CD4-positive, alpha-beta T cell (primary cell): ENCODE results near the gene FAAP20. TPM values are rescaled to one million over a fixed set of nuclear protein-coding genes. Genes with fewer than 3 reads are reported as not detected.

Experiments
- ATAC-seq: fragments of 200-7000 bp; cut with Tn5 transposase; one replicate; pipeline ENCODE4 v1.10.0; 2022; ENCODE audit warnings: mild to moderate bottlenecking; ENCODE audit not compliant: poor library complexity
- CTCF ChIA-PET: fragments of 350-600 bp; sonication (Branson Sonifier 250); formaldehyde crosslinking; loops from one replicate; lab custom pipeline; 2021; ENCODE audit warnings: antibody characterized with exemption, inconsistent platforms; lab: Charles Lee
- POLR2A ChIA-PET: fragments of 350-600 bp; sonication (Branson Sonifier 250); formaldehyde crosslinking; loops from one replicate; lab custom pipeline; 2021; ENCODE audit warnings: antibody characterized with exemption, inconsistent platforms; lab: Charles Lee
- DNase-seq, 14 experiments: peaks; one replicate each; pipeline ENCODE4 v3.0.0-alpha.2; 2013 to 2020; ENCODE audit warnings: mixed read lengths in 2 of 14
- H3K27ac ChIP-seq, 2 donors: one replicate each; pipeline versions ENCODE4 v1.5.1 to v1.7.0; 2013; ENCODE audit warnings: low read length in 2 of 2, low read depth in 1 of 2, mild to moderate bottlenecking in 1 of 2
- H3K27me3 ChIP-seq, 2 experiments: 1 replicate in 1 of 2; 2 replicates in 1 of 2; pipeline versions ENCODE4 v1.6.1 to v1.7.0; 2013; ENCODE audit warnings: low read length in 2 of 2, control low read depth in 1 of 2, mild to moderate bottlenecking in 1 of 2, moderate library complexity in 1 of 2; ENCODE audit not compliant: insufficient read depth in 2 of 2, control insufficient read depth in 1 of 2
- H3K36me3 ChIP-seq: one replicate; pipeline ENCODE4 v1.6.1; 2013; ENCODE audit warnings: low read length, control low read depth; ENCODE audit not compliant: insufficient read depth
- H3K4me1 ChIP-seq: one replicate; pipeline ENCODE4 v1.6.1; 2013; ENCODE audit warnings: low read length, control low read depth; ENCODE audit not compliant: insufficient read depth
- H3K4me3 ChIP-seq: one replicate; pipeline ENCODE4 v1.5.1; 2013; ENCODE audit warnings: mild to moderate bottlenecking, low read length, moderate library complexity
- H3K9me3 ChIP-seq, 2 experiments: 1 replicate in 1 of 2; 2 replicates in 1 of 2; pipeline versions ENCODE4 v1.6.1 to v1.7.0; 2013; ENCODE audit warnings: low read length in 2 of 2, mild to moderate bottlenecking in 2 of 2, control low read depth in 1 of 2, moderate library complexity in 1 of 2; ENCODE audit not compliant: control insufficient read depth in 1 of 2, insufficient read depth in 1 of 2
- H3K27ac Mint-ChIP-seq: one replicate; pipeline ENCODE4 v1.8.0; 2020; ENCODE audit warnings: mixed read lengths
- H3K27me3 Mint-ChIP-seq: one replicate; pipeline ENCODE4 v1.8.0; 2021; ENCODE audit warnings: mixed read lengths
- H3K36me3 Mint-ChIP-seq: one replicate; pipeline ENCODE4 v1.8.0; 2021; ENCODE audit warnings: low read depth, mixed read lengths
- H3K4me1 Mint-ChIP-seq: one replicate; pipeline ENCODE4 v1.8.0; 2021; ENCODE audit warnings: low read depth, mixed read lengths
- H3K4me3 Mint-ChIP-seq: one replicate; pipeline ENCODE4 v1.8.0; 2020; ENCODE audit warnings: mild to moderate bottlenecking, mixed read lengths
- H3K9me3 Mint-ChIP-seq: one replicate; pipeline ENCODE4 v1.8.0; 2020; ENCODE audit warnings: mixed read lengths
- intact Hi-C, 2 experiments: fragments of 100-400 bp; cut with DNase I in 1 of 2; cut with micrococcal nuclease in 1 of 2; formaldehyde crosslinking; loops; one replicate each; pipeline versions ENCODE4 v1.15.1 to v1.9.0; 2023 to 2025; cut with DNase I, micrococcal nuclease
- total RNA-seq, 174 experiments: library from RNA in 2 of 174; stranded (reverse) in 2 of 174; gene quantifications; one replicate each; pipeline ENCODE4 v1.2.3 and lab custom pipeline; 2021 to 2026
- TF ChIP-seq, protein P1 (sequence below): fragments of 200-600 bp; IDR thresholded peaks from one replicate; pipeline ENCODE4 v1.8.0; 2022; ENCODE audit warnings: antibody characterized with exemption, mild to moderate bottlenecking

FAAP20 gene
- total RNA-seq, 2 experiments from 2014 or later: 51.7 to 53.1 TPM

DNA sequence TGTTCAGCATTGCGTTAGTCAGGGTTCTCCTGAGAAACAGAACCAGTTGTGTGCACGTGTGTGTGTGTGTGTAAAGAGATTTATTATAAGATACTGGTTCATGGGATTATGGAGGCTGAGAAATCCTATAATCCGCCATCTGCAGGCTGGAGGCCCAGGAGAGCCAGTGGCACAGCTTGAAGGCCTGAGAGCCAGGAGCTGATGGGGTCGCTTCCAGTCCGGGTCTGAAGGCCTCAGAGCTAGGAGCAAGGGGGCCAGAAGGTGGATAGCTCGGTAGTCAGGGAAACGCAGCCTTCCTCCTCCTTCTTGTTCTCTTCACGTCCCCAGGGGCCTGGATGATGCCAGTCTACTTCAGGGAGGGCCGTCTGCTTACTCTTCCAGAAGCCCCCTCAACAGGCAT, 37.7 kb downstream of the FAAP20 start:
- TF ChIP-seq, protein P1, sequence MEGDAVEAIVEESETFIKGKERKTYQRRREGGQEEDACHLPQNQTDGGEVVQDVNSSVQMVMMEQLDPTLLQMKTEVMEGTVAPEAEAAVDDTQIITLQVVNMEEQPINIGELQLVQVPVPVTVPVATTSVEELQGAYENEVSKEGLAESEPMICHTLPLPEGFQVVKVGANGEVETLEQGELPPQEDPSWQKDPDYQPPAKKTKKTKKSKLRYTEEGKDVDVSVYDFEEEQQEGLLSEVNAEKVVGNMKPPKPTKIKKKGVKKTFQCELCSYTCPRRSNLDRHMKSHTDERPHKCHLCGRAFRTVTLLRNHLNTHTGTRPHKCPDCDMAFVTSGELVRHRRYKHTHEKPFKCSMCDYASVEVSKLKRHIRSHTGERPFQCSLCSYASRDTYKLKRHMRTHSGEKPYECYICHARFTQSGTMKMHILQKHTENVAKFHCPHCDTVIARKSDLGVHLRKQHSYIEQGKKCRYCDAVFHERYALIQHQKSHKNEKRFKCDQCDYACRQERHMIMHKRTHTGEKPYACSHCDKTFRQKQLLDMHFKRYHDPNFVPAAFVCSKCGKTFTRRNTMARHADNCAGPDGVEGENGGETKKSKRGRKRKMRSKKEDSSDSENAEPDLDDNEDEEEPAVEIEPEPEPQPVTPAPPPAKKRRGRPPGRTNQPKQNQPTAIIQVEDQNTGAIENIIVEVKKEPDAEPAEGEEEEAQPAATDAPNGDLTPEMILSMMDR: no peak
- H3K27ac Mint-ChIP-seq: no peak overlapping the region
- intact Hi-C loops: no loop called here
- Histone ChIP-seq H3K9me3 (no peaks in the 10 kb centered on the region), H3K27ac (no peak overlapping the region), H3K4me1 (peaks cover 8% of the 10 kb centered on the region), H3K4me3 (no peak overlapping the region), H3K27me3 (no peaks in the 10 kb centered on the region), H3K36me3 (peaks cover 27% of the 10 kb centered on the region)
- H3K27me3 Mint-ChIP-seq: no peaks in the 10 kb centered on the region
- ATAC-seq: no peak
- H3K4me3 Mint-ChIP-seq: no peak overlapping the region
- ChIA-PET POLR2A (no interaction called here), CTCF (no interaction called here)
- H3K36me3 Mint-ChIP-seq: peaks cover 42% of the 10 kb centered on the region
- DNase-seq: no peak
- H3K4me1 Mint-ChIP-seq: peaks cover 9% of the 10 kb centered on the region
- no peaks in the 10 kb centered on the region for H3K9me3 Mint-ChIP-seq

DNA sequence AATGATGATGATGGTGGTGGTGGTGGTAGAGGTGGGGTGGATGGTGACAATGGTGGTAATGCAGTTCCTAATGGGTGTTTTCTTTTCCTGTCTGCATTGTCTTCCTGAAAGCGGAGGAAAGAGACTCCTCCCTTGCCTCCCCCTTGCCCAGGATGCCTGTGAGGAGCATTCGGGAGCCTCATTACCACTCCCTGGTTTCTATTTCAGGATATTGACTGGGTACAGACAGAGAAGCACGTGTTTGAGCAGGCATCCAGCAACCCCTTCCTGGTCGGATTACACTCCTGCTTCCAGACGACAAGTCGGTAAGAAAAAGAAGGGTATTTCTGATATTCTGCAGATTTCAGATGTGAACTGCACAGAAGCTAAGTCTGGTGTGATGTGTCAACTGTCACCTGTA, 38.8 kb downstream of the FAAP20 start:
- POLR2A ChIA-PET: no interaction called here
- no peaks in the 10 kb centered on the region for H3K27me3 ChIP-seq
- Mint-ChIP-seq H3K4me1 (peaks cover 19% of the 10 kb centered on the region), H3K4me3 (no peak overlapping the region), H3K36me3 (peaks cover 42% of the 10 kb centered on the region), H3K27me3 (no peaks in the 10 kb centered on the region), H3K27ac (no peak overlapping the region), H3K9me3 (no peaks in the 10 kb centered on the region)
- H3K4me3 ChIP-seq: no peak overlapping the region
- TF ChIP-seq, protein P1: no peak
- no peak for ATAC-seq
- peaks cover 27% of the 10 kb centered on the region for H3K36me3 ChIP-seq
- peaks cover 13% of the 10 kb centered on the region for H3K4me1 ChIP-seq
- intact Hi-C loops: no loop called here
- CTCF ChIA-PET: no interaction called here
- no peak overlapping the region for H3K27ac ChIP-seq
- H3K9me3 ChIP-seq: no peaks in the 10 kb centered on the region
- DNase-seq: no peak

GRCh38 chr1:2155147-2155598, 39.4 kb downstream of the FAAP20 start:
- Mint-ChIP-seq H3K4me1 (peaks cover 21% of the 10 kb centered on the region), H3K27me3 (no peaks in the 10 kb centered on the region), H3K27ac (no peak overlapping the region), H3K4me3 (no peak overlapping the region), H3K36me3 (peaks cover 42% of the 10 kb centered on the region), H3K9me3 (no peaks in the 10 kb centered on the region)
- Histone ChIP-seq H3K9me3 (no peaks in the 10 kb centered on the region), H3K27me3 (no peaks in the 10 kb centered on the region), H3K36me3 (peaks cover 27% of the 10 kb centered on the region), H3K4me3 (no peak overlapping the region), H3K4me1 (peaks cover 15% of the 10 kb centered on the region), H3K27ac (no peak overlapping the region)
- ChIA-PET POLR2A (no interaction called here), CTCF (interaction anchor here (0.9 kb wide), 1 partner anchor 19 kb away, joined by 4 read pairs; no protein-coding TSS in a partner anchor)
- TF ChIP-seq, protein P1: no peak
- intact Hi-C loops: no loop called here
- ATAC-seq (no peak), DNase-seq (no peak)
